ENCODE data around the gene SDR9C7.
"Not testable (repeated sequence)": the region's sequence is repeated elsewhere in the genome, so short reads cannot be mapped to it uniquely, and the experiment has no call there.

DNA sequence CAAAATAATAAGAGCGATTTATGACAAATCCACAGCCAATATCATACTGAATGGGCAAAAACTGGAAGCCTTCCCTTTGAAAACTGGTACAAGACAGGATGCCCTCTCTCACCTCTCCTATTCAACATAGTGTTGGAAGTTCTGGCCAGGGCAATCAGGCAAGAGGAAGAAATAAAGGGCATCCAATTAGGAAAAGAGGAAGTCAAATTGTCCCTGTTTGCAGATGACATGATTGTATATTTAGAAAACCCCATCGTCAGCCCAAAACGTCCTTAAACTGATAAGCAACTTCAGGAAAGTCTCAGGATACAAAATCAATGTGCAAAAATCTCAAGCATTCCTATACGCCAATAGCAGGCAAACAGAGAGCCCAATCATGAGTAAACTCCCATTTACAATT, 28.0 kb upstream of the SDR9C7 start:
- TF ChIP-seq, protein P1, sequence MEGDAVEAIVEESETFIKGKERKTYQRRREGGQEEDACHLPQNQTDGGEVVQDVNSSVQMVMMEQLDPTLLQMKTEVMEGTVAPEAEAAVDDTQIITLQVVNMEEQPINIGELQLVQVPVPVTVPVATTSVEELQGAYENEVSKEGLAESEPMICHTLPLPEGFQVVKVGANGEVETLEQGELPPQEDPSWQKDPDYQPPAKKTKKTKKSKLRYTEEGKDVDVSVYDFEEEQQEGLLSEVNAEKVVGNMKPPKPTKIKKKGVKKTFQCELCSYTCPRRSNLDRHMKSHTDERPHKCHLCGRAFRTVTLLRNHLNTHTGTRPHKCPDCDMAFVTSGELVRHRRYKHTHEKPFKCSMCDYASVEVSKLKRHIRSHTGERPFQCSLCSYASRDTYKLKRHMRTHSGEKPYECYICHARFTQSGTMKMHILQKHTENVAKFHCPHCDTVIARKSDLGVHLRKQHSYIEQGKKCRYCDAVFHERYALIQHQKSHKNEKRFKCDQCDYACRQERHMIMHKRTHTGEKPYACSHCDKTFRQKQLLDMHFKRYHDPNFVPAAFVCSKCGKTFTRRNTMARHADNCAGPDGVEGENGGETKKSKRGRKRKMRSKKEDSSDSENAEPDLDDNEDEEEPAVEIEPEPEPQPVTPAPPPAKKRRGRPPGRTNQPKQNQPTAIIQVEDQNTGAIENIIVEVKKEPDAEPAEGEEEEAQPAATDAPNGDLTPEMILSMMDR (IDR thresholded peaks at IDR 0.05) = not testable (repeated sequence)
- TF ChIP-seq POLR2A (IDR thresholded peaks at IDR 0.05) = not testable (repeated sequence)
